SK-N-SH treated with all-trans-retinoic acid at 6 μM for 48 hours (cell line): Measurements from ENCODE around the gene OR2K2.

Source experiments
- ISL1 ChIP-seq: fragments of 250-450 bp; sonication (Bioruptor Pico); IDR thresholded peaks from 2 replicates; pipeline ENCODE4 v2.1.2; 2022; ENCODE audit warnings: mild to moderate bottlenecking, moderate library complexity
- OSR1 ChIP-seq: fragments of 250-450 bp; sonication (Bioruptor Pico); IDR thresholded peaks from 2 replicates; pipeline ENCODE4 v1.8.0; 2022; ENCODE audit warnings: moderate library complexity, mild to moderate bottlenecking, inconsistent platforms
- SNAI2 ChIP-seq: fragments of 250-450 bp; sonication (Bioruptor Pico); IDR thresholded peaks from 2 replicates; pipeline ENCODE4 v1.5.0; 2020; ENCODE audit warnings: mild to moderate bottlenecking, moderate library complexity
- TF ChIP-seq, protein P1 (sequence below): fragments of 250-450 bp; sonication (Bioruptor Pico); IDR thresholded peaks from 2 replicates; pipeline ENCODE4 v1.8.0; 2020; ENCODE audit warnings: mild to moderate bottlenecking, moderate library complexity, borderline replicate concordance

GRCh38 chr9:111316796-111317195, 13.2 kb downstream of the OR2K2 start:
- TF ChIP-seq SNAI2 (CRISPR knock-in tag) (no peak), OSR1 (CRISPR knock-in tag) (no peak), ISL1 (CRISPR knock-in tag) (no peak)
- TF ChIP-seq, protein P1, sequence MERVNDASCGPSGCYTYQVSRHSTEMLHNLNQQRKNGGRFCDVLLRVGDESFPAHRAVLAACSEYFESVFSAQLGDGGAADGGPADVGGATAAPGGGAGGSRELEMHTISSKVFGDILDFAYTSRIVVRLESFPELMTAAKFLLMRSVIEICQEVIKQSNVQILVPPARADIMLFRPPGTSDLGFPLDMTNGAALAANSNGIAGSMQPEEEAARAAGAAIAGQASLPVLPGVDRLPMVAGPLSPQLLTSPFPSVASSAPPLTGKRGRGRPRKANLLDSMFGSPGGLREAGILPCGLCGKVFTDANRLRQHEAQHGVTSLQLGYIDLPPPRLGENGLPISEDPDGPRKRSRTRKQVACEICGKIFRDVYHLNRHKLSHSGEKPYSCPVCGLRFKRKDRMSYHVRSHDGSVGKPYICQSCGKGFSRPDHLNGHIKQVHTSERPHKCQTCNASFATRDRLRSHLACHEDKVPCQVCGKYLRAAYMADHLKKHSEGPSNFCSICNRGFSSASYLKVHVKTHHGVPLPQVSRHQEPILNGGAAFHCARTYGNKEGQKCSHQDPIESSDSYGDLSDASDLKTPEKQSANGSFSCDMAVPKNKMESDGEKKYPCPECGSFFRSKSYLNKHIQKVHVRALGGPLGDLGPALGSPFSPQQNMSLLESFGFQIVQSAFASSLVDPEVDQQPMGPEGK, result no peak
